ENCODE data around the gene YWHAB.

DNA sequence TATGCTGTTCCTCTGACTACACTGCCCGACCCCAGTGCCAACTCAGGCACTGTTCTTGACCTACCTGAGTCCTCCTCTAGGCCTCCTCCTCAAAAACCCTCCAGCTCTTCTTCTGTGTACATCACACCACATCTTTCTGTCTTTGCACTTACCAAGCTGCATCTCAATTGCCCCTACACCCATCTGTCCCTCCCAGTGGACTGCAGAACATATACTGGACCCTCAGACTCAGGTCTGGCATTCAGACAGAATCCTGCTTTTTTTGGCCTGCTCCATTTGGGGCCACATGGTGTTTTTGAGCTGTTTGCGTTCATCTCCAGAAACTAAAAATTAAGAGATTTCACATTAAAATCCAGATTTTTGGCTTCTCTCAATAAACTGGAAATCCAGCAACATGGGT, 23.2 kb upstream of the YWHAB start:
- TF ChIP-seq, protein P1, sequence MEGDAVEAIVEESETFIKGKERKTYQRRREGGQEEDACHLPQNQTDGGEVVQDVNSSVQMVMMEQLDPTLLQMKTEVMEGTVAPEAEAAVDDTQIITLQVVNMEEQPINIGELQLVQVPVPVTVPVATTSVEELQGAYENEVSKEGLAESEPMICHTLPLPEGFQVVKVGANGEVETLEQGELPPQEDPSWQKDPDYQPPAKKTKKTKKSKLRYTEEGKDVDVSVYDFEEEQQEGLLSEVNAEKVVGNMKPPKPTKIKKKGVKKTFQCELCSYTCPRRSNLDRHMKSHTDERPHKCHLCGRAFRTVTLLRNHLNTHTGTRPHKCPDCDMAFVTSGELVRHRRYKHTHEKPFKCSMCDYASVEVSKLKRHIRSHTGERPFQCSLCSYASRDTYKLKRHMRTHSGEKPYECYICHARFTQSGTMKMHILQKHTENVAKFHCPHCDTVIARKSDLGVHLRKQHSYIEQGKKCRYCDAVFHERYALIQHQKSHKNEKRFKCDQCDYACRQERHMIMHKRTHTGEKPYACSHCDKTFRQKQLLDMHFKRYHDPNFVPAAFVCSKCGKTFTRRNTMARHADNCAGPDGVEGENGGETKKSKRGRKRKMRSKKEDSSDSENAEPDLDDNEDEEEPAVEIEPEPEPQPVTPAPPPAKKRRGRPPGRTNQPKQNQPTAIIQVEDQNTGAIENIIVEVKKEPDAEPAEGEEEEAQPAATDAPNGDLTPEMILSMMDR (IDR thresholded peaks at IDR 0.05), result no peak
- no peak for TF ChIP-seq POLR2A (IDR thresholded peaks at IDR 0.05)

All from testis (tissue), 2 donors.